AG08395 (cell line): ENCODE results near the gene C4BPA.
A peak's percentile ranks its signal among the peaks of the same experiment; 100 is the strongest.

Experiments
- DNase-seq: peaks from one replicate; pipeline ENCODE4 v3.0.0; 2012; ENCODE audit warnings: mixed read lengths, low spot score

The C4BPA gene

DNA sequence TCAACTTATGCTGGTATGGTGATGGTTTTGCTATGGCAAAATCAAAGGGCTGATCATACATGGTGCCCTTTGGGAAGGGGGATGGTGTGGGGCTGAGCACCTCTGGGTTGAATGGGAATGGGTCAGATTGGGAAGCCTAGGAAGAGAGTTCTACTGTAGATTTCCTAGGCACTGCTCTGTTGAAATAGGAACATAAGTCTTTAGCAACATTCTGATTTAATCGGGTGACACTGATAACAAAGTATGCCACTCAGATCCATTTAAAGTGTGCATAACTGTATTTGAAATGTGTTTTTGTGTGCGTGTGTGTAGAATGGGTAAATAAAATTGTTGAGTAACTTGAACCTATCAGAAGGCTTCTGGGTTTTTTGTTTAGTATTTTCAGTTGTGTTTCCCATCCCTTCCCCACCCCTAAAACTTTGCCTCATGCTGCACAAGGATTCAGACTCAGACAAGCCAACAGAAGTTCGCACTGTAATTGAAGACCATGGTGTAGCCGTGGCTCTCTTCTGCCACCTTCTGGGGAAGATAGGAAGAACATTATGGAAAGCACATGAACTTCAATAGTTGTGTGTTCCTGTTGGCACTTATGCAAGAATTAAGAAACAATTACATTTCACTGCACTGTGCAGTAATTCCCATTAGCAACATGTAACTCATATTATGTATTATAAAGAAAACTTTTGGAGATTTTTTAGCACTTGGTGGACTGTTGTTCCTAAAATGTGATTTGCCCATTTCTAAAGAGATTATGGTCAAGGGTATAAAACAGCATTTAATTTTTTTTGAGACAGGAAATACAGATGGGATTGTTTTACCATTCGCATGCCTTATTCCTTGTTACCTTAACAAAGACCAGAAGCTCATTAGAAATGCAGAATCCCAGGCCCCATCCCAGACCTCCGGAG, 26.3 kb upstream of the C4BPA start:
- DNase-seq, result peak; percentile 81

DNA sequence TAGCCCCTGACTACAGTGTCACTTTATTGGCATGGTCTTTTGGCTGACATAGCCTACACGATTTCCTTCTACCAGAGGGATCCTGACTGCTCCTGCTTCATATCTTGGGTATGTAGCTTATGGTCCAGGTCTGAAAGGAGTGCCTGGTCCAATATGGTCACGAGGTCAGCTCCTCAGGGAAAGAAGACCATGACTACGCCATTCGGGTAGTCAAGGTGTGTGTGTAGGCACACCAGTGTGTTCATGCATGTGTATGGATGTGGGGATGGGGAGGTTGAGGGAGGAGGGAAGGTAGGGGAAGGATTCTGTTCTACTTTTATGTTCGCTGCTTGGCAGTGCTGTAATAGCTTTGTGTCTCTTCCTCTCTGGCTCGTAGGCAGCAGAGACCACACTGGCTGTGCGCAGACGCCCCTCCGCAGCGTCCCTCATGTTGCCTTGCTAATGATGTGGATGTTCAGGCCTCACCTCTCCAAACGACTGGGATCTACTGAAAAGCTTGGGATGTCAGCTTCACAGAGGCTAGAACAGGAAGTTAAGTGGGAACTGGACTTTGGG, 25.4 kb upstream of the C4BPA start:
- DNase-seq, result no peak

DNA sequence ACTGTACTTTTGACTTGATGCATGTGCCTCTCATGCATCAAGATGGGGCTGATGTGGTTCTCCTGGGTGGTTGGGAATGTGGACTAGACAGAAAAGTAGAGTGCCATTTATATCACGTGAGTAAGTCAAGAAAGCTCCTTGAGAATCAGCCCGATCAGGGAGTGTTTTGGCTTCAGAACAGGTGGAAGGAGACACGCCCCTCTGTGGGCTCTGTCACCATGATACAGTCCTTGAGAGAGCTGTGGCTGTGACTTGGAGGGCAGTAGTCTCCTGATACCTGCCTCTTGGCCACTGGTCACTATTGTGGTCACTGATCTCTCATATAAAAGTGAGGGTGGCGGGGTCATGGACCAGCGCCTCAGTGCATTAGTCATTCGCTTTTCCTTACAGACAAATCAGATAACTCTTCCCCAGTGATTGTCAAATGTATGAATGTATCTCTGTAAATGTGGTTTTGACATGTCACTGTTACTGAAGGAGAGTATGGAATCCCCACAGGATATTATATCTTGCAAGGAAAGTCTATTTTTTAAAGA, 24.3 kb upstream of the C4BPA start:
- no peak for DNase-seq

DNA sequence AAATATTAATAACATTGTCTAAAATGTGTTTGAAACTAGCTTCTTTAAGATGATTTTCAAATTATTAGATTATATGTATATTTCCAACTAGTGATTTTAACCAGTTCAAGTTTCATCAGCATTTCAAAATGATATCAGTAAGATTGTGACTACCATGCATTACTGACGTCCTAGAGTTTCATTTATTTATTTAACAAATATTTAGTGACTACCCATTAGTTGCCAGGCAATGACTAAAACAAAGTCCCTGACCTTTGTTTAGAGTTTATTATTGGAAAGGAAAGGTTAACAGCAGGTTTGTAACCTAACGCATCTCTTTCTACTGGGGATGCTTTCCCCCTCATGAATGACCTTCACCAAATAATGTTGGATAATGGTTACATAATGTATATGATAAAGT, 22.9 kb upstream of the C4BPA start:
- no peak for DNase-seq

DNA sequence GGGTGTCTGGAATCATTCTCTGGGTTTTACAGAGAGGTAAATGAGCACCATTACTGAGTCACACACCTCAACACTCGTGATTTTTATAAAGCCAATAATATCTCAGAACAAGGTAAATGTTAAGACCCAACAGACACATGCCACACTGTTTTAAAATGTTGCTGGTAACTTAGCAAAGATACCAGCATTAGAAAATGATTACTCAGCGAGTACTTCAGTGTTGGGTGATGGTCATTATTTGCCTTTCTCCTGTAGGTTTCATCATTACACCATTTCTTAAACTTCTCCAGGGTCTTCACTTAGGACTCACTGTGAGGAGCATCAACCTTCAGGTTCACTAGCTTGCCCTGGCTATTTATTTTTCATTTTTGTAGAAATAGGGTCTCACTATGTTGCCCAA, 22.2 kb upstream of the C4BPA start:
- no peak for DNase-seq

DNA sequence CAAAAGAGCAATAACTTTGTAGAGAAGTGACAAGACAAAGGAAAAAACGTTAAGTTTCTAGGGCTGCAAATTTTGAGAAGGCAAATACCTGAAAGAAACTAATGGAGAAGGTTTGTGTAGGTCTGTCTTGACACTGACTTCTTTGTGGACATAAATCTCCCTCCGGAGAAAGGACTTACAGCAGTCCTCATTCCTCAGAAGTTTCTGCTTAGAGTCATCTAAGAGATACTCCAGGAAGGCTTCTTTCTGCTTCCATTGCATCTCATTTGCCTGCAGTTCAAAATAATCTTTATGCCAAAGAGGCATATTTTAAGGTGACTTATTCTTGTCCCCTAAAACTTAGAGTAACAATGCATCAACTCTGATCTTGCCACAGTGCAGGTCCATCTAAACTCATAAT, 19.8 kb upstream of the C4BPA start:
- no peak for DNase-seq

DNA sequence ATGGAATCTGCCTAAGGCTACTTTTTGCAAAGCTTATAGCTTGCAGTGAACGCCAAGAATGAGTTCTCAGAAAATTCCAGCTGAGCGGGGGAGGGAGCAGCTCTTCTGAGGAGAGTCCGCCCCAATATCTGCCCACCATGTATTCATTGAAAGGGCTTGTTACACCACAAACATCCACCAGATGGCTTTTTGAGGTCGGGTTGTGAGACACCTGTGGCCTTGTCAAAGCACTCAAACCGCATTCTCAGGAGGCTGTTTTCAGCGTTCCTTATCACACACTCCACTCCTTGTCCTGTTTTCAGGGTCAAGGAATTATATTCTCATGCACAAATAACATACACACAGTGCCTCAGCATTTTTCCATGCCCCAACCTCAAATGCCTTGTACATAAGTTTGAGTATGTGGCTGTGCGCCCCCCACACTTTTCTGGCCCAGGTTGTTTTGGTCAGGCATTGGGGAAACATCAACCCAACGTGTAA, 19.3 kb upstream of the C4BPA start:
- peak; percentile 57 for DNase-seq

DNA sequence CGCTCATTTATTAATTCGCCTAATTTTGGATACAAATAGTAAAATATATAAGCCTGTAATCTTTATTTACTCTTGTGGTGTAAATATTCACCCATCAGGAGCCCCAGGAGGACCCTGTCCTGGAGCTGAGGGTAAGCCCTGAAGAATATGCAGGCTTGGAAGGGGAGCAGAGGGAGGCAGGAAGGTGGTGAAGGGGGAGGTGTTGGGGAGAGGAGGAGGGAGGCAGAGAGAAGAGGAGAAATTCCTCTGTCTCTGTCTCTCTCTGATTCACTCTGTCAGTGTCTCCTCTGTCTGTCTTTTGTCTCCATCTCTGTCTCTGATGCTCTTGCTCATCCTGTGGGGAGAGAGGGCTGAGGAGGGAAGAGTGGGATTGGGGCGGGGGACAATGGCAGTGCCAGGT, 18.1 kb upstream of the C4BPA start:
- no peak for DNase-seq

DNA sequence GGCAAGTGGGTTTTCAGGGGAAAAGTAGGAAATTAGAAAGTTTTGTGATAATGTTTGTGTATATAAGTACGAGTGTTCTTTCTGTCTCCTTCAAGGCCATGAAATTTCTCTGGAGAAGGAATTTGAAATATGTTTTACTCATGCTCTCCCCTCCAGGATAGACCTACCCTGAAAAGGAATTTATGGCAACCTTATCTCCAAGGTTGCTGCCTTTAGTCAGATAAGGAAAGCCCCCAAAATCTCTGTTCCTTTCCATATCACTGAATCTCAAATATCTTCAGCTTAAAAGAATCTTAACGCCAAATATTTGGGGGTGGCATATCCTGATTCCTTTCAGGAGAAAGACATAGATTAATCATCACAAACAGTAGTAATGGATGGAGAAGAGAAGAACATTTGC, 15.9 kb upstream of the C4BPA start:
- no peak for DNase-seq

DNA sequence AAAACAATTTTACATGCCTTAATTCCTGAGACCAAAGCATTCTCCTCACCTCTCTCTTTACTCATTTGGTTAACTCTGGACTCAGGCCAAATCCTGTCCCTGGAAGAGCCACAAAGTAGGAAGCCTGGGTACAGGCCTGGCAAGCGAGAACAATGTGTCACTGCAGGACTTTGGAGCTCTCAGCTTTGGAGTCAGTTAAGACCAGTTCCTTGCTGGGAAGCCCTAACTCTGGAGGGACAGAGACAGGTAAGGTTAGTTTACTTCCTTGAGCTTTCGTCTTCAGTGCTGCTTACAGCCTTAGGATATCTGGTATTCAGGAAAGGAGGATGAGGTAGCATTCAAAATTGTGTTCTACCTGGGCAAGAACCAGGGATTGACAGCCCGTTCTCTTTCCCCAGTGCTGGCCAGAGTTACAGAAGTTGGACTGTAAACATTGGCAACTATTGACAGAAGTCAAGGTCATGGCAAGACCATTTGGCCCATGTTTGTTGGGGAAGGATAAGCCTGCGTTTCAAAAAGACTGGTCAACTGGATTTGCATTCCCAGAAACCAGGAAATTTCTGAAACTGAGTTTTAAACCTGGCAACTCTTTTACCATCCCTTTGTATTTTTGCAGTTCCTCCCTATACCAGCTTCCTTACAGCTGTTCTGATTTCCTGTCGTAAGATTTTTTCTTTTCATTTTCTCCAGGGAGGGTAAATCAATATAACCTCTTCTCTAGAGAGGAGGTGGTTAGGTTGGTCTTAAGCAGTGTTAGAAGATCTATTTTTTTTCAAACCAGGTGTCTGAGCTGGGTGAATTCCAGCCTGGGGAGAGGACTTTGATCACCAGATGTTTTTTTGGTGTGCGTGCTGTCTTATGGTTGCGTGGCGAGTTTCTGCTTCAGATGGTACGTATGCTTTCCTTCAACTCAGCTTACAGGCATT, 15.1 kb upstream of the C4BPA start, which contains the start of gene C4BPB:
C4BPB (plus strand) TSS at position 160 of the 926 bp plus-strand sequence; CDS start at position 832, 672 bp downstream.
- no peak for DNase-seq

DNA sequence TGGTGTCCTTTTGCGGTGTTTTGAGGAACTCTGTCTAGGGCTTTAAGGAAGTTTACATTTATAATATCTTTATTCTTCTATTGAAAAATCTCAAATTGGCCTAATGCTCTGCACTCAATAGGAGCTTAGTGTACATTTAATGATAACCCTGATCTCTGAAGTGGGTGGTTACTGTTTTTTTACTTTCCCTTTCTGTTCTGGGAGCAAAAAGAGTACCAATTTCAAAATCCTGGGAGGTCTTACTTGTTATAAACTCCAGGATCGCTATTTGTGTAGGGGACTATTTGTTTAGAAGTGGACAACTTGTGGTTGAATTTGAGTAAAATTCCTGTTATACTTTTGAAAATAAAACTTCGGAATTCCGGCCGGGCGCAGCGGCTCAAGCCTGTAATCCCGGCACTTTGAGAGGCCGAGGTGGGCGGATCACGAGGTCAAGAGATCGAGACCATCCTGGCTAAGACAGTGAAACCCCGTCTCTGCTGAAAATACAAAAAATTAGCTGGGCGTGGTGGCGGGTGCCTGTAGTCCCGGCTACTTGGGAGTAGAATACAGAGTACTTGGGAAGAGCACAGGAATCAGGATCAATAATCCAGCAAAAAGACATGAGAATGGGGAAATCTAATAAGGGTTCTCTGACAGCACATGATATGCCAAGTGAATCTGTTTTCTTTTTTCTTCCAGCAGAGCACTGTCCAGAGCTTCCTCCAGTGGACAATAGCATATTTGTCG, 14.2 kb upstream of the C4BPA start:
- no peak for DNase-seq

DNA sequence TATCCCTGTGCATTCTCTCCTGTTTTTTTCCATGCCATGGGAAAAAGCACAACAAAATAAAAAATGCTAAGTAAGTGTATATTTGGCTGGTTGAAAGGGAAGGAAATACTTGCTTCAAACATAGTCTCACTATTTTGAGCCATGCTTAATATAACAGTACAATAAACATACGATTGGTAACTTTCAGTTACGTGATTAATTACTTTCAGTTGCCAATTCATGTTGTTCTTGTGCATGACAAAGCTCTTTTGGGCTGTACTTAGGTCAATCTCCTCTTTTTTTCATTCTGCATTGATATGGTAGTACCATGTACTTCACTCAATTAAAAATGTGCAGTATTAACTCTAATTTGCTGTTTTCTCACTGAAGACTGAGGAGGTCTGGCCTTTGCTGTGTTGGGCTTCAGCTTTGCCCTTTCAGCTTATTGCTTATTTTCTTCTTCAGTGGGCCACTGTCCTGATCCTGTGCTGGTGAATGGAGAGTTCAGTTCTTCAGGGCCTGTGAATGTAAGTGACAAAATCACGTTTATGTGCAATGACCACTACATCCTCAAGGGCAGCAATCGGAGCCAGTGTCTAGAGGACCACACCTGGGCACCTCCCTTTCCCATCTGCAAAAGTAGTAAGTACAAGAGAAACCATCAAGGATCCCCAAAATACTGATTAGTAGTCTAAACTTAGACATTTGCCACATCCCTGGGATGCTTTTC, 12.7 kb upstream of the C4BPA start:
- DNase-seq, result no peak

DNA sequence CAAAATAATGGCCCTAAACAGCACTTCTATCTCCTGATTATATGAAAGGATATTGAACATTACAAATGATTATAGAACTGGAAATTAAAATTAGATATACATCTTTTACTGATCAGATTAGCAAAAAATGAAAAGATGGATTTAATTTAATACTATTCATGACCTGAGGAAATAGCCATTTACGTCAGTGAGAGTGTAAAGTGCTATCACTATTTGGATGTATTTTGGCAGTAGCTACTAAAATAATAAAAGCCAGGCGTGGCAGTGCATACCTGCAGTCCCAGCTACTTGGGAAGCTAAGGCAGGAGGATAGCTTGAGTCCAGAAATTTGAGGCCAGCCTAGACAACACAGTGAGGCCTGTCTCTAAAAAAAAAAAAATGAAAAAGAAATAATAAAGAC, 10.1 kb upstream of the C4BPA start:
- no peak for DNase-seq

DNA sequence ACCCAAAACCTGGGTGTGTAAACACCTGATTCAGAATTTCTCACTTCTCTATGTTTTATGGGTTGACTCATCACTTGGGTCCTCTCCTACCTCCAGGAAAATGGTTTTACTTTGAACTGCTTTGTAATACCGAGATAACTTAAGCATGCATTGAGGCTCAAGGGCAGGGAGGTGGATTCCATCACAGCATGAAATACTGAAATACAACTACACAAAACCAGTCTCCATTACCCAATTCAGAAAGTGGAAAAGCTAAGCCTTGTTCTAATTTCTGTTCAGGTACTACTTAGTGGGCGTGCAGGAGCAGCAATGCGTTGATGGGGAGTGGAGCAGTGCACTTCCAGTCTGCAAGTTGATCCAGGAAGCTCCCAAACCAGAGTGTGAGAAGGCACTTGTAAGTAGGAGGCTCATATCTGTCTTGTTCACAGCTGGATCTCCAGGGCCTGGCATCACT, 6.1 kb upstream of the C4BPA start:
- DNase-seq, result no peak

DNA sequence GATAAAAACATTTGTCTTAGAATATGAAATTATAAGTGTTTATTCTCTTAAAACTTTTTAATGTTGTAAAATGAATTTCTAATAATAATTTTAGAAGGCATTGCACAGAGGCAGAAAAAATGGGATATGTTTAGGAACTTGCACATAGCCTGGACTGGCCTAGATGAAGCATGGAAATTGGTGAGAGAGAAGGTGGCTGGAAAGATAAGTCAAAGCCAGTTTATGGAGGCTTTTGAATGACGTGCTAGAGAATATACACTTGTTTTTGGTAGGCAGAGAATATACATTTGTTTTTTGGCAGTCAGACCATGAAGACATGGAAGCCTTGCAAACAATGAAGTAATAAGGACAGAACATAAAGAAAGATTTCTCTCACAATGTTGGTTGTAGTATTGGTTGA, 2.3 kb upstream of the C4BPA start:
- no peak for DNase-seq

DNA sequence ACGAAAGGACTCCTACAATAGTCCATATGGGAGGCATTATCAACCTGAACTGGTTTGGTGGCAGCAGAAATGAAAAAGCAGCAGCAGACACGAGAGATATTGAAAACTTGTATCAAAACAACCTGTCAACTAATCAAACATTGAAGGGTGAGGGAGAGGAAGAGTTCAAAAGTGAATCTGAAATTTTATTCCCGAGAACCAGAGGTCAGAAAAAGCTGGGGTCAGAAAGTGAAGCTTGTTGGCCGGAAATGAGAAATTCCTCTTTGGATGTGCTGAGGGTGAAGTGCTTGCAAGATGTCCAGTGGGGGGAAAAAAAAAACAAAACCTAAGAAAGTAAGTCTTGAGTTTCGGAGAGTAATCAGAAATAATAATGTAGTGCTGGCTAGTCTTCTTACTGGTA, 1.9 kb upstream of the C4BPA start:
- no peak for DNase-seq

DNA sequence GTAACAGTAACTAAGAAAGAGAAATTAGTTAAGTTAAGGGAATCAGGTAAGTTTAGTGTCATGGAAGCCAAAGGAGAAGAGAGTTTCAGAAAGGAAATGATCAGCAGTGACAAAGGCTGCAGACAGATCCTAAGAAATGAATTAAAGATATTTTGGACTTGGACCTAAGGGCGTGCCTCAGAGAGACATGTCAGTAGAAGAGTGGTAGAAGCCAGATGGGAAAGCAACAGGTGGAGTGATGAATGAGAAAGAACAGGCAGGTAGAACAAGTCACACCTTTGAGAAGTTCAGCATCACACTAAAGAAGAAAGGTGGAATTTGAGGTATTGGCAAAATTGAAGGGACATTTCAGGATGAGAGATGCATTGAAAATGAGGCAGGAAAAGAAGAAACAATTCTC, 1.4 kb upstream of the C4BPA start:
- DNase-seq, result no peak

DNA sequence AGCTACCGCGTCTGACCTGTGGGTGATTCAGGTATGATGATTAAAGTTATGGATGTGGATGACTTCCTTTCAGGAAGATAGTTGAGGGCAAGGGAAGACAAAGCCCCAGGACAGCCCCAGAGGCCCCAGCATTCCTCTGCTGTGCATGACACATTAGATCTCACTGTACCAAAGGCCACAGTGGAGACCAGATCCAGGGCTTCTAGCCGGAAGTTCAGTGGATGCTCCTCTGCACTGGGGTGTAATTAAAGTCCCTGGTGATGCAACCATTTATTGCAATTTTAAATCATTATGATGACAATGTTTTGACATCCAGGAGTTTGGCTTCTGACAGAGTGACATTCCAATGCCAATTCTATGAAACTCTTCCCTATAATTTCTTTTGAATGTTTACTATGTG, 5.0 kb downstream of the C4BPA start:
- DNase-seq, result peak; percentile 7

DNA sequence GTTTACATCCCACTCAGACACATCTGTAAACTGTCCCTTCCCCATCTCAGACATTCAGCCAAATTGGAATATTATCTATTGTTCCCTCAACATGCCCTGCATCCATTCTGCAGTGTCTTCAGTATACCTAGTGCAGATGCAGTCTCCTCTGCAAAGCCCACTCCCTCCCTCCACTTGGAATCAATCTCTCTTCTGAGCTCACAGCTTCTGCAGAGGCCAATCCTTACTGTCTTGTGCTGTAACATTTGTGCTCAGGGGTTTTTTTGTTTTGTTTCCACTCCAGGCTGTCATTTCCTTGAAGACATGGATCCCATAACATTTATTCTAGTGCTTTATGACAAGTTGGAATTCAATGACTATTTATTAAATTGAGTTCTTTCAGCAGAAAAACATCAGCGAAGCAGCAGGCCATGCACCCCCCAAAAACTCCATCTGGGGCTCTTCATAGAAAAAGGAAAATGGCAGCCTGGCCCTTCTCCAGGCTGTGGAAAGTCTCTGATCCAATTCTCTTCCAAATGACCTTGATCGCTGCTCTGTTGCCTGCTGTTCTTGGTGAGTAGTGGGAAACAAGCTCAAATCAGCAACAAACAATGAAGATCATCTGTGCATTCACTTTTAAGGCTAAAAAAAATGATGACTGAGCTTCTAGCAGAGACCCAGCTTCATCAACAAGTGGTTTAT, 8.7 kb downstream of the C4BPA start:
- no peak for DNase-seq

DNA sequence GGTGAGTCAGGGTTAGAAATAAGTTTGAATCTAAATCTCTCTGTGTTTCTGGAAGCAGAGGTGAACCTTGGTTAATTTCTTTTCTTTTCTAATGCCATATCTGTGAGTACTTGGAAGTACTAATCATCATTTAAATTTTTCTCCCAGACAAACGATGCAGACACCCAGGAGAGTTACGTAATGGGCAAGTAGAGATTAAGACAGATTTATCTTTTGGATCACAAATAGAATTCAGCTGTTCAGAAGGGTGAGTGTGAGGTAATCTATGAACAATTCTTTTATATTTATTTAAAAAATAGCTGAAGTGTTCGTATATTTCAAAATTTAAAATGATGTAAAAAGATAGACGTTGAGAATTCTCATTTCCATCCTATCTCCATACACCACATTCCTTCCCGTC, 11.2 kb downstream of the C4BPA start:
- DNase-seq, result no peak
